Chondrocyte (in vitro differentiated cells): Measurements from ENCODE around the gene PADI2. TPM values are rescaled to one million over a fixed set of nuclear protein-coding genes. Genes with fewer than 3 reads are reported as not detected.

Source experiments
- DNase-seq: peaks from one replicate; pipeline ENCODE4 v3.0.0; 2021; ENCODE audit warnings: mixed read lengths, low spot score
- H3K27ac Mint-ChIP-seq: one replicate; pipeline ENCODE4 v1.8.0; 2021; ENCODE audit warnings: mild to moderate bottlenecking, moderate library complexity, mixed read lengths; ENCODE audit not compliant: unreplicated experiment
- H3K27me3 Mint-ChIP-seq: 2 replicates; pipeline ENCODE4 v1.8.0; 2021; ENCODE audit warnings: low read depth, mixed read lengths
- H3K36me3 Mint-ChIP-seq: 2 replicates; pipeline ENCODE4 v1.8.0; 2021; ENCODE audit warnings: low read depth, mixed read lengths
- H3K4me1 Mint-ChIP-seq: 2 replicates; pipeline ENCODE4 v1.8.0; 2021; ENCODE audit warnings: low read depth, mild to moderate bottlenecking, mixed read lengths
- H3K4me3 Mint-ChIP-seq: one replicate; pipeline ENCODE4 v1.8.0; 2021; ENCODE audit warnings: mild to moderate bottlenecking, moderate library complexity, mixed read lengths; ENCODE audit not compliant: unreplicated experiment
- H3K9me3 Mint-ChIP-seq: 2 replicates; pipeline ENCODE4 v1.8.0; 2021; ENCODE audit warnings: low read depth, mixed read lengths
- total RNA-seq: library from RNA; stranded (reverse); gene quantifications from 3 replicates; pipeline ENCODE4 v1.2.1, GENCODE V29; 2021
- TF ChIP-seq, protein P1 (sequence below): fragments of 200-600 bp; sonication (generic); IDR thresholded peaks from 2 replicates; pipeline ENCODE4 v1.5.0; 2021; ENCODE audit warnings: antibody characterized with exemption, mild to moderate bottlenecking, moderate library complexity

Gene PADI2
- total RNA-seq, 1 donor from 2014 or later, result 74.9 TPM

DNA sequence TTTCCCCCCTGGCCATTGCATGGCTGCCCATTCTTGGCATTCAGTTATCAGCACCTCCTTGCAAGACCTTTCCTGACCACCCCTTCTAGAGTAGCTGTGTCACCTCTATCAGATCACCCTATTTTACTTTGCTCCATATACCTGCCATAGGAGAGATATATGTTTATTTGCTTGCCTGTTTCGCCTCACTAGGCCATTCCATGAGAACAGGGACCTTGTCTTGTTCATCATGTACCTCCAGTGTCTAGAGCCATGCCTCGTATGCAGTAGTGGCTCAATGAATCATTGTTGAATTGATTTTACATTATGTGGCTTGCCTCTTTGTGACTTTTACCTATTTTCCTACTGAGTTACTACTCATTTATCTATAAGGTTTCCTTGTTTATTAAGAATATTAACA lies 26.4 kb upstream of the PADI2 start:
- no peak overlapping the region for H3K4me3 Mint-ChIP-seq
- no peak for DNase-seq
- H3K36me3 Mint-ChIP-seq, result peaks cover 2% of the 10 kb centered on the region
- H3K27me3 Mint-ChIP-seq, result no peaks in the 10 kb centered on the region
- H3K27ac Mint-ChIP-seq, result no peak overlapping the region
- no peaks in the 10 kb centered on the region for H3K4me1 Mint-ChIP-seq
- H3K9me3 Mint-ChIP-seq, result no peaks in the 10 kb centered on the region
- TF ChIP-seq, protein P1, sequence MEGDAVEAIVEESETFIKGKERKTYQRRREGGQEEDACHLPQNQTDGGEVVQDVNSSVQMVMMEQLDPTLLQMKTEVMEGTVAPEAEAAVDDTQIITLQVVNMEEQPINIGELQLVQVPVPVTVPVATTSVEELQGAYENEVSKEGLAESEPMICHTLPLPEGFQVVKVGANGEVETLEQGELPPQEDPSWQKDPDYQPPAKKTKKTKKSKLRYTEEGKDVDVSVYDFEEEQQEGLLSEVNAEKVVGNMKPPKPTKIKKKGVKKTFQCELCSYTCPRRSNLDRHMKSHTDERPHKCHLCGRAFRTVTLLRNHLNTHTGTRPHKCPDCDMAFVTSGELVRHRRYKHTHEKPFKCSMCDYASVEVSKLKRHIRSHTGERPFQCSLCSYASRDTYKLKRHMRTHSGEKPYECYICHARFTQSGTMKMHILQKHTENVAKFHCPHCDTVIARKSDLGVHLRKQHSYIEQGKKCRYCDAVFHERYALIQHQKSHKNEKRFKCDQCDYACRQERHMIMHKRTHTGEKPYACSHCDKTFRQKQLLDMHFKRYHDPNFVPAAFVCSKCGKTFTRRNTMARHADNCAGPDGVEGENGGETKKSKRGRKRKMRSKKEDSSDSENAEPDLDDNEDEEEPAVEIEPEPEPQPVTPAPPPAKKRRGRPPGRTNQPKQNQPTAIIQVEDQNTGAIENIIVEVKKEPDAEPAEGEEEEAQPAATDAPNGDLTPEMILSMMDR, result no peak

DNA sequence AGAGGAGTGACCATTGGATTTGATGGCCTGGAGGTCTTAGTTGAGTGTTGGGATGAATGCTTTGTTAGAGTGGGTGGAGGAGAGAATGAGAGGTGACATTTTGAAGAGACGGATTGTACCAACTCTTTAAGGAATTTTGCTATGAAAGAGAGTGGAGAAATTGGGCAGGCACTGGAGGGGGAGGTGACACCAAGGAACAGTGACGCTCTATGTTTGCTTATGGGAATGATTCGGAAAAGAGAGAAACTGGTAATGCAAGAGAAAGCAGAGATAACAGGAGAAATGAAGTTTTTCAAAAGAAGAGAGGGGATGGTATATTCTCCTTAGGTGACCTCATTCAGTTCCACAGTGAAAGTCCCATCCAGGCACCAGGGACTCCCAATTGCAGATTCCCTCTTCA lies 24.5 kb upstream of the PADI2 start:
- no peaks in the 10 kb centered on the region for H3K9me3 Mint-ChIP-seq
- no peak overlapping the region for H3K4me3 Mint-ChIP-seq
- peaks cover 5% of the 10 kb centered on the region for H3K4me1 Mint-ChIP-seq
- H3K27ac Mint-ChIP-seq, result no peak overlapping the region
- DNase-seq, result no peak
- H3K36me3 Mint-ChIP-seq, result peaks cover 2% of the 10 kb centered on the region
- TF ChIP-seq, protein P1, result no peak
- no peaks in the 10 kb centered on the region for H3K27me3 Mint-ChIP-seq

DNA sequence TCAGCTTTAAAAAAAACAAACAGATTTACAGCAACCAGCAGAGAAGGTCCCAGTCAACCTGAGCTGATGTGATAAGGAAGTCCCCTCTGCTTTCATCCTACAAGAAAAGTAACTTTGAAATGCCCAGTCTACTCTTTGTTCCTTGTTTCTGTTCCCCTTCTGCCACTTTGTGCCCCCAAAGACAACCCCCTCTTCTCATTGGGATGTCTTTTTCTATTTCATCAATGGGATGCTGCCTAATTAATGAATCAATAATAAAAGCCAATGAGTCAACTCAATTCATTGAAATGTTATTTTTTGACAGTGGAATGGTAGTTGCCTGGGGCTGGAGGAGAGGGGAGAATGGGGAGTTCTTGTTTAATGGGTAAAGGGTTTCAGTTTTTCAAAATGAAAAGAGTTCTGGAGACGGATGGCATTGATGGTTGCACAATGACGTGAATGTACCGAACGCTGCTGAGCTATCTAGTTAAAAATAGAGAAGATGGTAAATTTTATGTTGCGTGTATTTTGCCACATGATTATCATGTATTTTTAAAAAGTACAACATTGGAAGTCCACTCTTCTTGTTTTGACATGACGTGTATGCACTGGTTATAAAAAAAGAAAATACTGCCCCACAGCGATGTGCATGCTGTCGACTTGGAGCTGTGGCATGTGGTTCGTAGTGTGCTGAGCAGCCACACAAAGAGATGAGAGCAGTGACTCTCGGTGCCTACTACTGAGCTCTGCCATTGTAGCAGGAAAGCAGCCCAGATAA lies 22.4 kb upstream of the PADI2 start:
- H3K4me3 Mint-ChIP-seq, result no peak overlapping the region
- peaks cover 16% of the 10 kb centered on the region for H3K4me1 Mint-ChIP-seq
- DNase-seq, result no peak
- no peak overlapping the region for H3K27ac Mint-ChIP-seq
- H3K27me3 Mint-ChIP-seq, result no peaks in the 10 kb centered on the region
- TF ChIP-seq, protein P1, result no peak
- peaks cover 2% of the 10 kb centered on the region for H3K36me3 Mint-ChIP-seq
- H3K9me3 Mint-ChIP-seq, result no peaks in the 10 kb centered on the region

DNA sequence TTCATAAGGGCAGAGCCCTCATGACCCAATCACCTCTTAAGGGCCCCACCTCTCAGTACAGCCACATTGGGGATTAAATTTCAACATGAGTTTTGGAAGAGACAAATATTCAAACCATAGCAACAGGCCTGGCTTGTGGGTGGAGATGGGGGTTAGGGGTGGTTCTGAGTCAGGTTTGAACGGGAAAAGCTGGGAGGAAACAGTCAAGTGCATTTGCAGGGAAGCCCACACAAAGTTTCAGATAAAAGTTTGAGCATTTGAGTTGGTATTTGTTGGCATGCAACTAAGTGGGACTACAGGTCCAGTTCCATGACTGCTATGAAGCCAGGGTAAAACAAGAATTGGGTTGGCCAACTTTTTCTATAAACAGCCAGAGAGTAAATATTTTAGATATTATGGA lies 21.0 kb upstream of the PADI2 start:
- H3K27me3 Mint-ChIP-seq, result no peaks in the 10 kb centered on the region

DNA sequence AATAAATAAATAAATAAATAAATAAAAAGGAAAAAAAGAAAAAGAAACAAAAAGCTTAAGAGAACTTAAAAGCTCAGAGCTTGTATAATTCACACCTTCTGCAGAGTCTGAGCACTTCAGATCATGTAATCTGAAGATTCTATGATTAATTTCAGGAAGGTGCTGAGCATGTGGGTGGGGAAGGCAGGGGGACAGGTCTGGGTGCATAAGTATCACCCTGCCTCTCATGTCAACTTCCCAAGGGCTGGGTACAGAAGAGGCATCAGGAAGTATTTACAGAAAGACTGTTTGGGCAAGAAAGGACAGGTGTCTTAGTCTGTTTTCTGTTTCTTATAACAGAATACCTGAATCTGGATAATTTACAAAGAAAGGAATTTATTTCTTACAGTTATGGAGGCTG lies 20.4 kb upstream of the PADI2 start:
- Mint-ChIP-seq H3K27me3 (no peaks in the 10 kb centered on the region), H3K9me3 (no peaks in the 10 kb centered on the region)
- TF ChIP-seq, protein P1, result no peak

More for the DNA sequence above, 21.0 kb upstream of the PADI2 start:
- Mint-ChIP-seq H3K9me3 (no peaks in the 10 kb centered on the region), H3K4me1 (peaks cover 16% of the 10 kb centered on the region), H3K4me3 (no peak overlapping the region), H3K36me3 (peaks cover 2% of the 10 kb centered on the region), H3K27ac (no peak overlapping the region)
- TF ChIP-seq, protein P1, result no peak
- no peak for DNase-seq

More for the DNA sequence above, 20.4 kb upstream of the PADI2 start:
- no peak for DNase-seq
- Mint-ChIP-seq H3K4me3 (no peak overlapping the region), H3K27ac (no peak overlapping the region), H3K36me3 (peaks cover 2% of the 10 kb centered on the region), H3K4me1 (peaks cover 16% of the 10 kb centered on the region)
